HG03575 (cell line): Measurements from ENCODE around the gene RAPGEFL1.
"Not testable (repeated sequence)": the region's sequence is repeated elsewhere in the genome, so short reads cannot be mapped to it uniquely, and the experiment has no call there.

Experiments used
- ATAC-seq: cut with Tn5 transposase; IDR thresholded peaks from one replicate; pipeline ENCODE4 v1.9.1; 2021; ENCODE audit not compliant: unreplicated experiment, insufficient number of reproducible peaks, low FRiP score; ENCODE audit errors: extremely low read depth

RAPGEFL1 gene, protein sequence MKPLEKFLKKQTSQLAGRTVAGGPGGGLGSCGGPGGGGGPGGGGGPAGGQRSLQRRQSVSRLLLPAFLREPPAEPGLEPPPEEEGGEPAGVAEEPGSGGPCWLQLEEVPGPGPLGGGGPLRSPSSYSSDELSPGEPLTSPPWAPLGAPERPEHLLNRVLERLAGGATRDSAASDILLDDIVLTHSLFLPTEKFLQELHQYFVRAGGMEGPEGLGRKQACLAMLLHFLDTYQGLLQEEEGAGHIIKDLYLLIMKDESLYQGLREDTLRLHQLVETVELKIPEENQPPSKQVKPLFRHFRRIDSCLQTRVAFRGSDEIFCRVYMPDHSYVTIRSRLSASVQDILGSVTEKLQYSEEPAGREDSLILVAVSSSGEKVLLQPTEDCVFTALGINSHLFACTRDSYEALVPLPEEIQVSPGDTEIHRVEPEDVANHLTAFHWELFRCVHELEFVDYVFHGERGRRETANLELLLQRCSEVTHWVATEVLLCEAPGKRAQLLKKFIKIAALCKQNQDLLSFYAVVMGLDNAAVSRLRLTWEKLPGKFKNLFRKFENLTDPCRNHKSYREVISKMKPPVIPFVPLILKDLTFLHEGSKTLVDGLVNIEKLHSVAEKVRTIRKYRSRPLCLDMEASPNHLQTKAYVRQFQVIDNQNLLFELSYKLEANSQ

DNA sequence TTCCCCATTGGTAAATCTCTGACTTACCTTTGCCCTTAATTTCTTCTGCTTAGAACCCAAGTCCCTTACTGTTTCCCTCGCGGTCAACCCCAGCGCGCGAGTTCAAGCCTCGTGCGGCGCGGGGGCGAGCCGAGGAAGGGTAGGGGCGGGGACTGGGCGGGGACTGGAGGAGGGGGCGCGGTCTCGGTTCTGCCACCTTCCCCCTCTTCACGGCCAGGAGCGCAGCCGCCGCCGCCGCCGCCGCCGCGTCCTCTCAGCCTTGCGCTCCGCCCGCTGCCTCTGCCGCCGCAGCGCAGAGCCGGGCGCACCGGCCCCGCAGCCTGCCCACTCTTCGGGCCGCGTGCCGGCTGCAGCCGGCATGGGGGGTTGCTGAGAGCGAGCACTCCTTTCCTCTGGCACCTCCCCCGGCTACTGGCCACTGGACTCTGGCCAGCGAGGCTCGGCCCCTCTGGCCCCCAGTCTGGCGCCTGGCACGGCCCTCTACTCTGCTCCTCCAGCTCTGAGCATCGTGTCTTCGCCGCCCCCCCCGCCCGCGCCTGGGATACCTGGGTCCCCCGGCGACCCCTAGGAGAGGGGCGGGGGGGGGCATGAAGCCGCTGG lies at the start of gene RAPGEFL1:
Gene RAPGEFL1 (plus strand): TSS at position 196 of the 600 bp plus-strand sequence. CDS start 392 bp downstream, at position 588.
- no peak for ATAC-seq

DNA sequence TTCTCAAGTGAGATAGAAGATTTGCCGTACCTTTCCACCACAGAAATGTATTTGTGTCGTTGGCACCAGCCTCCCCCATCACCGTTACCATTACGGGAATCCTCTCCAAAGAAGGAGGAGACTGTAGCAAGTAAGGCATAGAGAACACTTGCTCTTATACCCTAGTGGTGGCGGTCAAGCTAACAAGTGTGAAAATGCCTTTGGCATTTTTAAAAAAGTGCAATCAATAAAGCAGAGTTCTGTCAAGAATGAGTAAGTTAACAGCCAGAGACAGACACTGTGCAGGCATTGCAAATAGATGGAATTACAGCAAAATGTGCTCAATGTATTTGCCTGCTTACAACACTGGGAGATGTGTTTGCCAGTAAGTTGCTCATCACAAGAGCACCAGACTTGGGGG lies 47.8 kb upstream of the RAPGEFL1 start:
- ATAC-seq = no peak

DNA sequence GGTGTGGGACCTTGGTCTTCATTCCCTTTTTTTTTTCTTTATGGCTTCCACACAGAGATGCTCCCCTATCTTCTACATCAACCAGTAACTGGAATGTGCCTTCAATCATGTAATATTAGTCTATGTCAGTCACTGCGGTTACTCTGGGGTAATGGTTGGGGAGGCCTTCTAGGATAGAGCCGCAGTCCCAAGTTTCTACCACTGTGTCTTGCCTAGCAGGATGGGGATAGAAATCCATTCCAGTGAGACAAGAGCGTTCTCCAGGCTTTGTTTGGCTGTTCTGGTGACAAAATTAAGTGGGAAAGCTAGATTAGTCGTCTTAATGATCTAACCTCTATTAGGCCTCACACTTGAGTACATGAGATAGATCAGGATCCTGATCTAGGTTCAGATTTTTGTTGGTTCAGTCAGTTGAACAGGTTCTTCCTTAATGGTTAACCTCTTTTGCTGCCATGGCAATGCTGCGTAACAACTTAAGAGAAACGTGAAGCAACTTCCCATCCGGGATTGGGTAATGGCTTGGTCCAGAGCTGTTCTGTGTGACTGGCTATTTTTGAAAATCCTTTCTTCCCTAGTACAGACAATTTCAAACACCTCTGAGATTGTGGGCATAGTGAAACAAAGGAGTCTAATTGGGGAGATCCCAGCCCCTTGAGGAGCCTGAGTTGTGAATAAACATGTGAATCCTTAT lies 46.8 kb upstream of the RAPGEFL1 start:
- ATAC-seq = no peak

DNA sequence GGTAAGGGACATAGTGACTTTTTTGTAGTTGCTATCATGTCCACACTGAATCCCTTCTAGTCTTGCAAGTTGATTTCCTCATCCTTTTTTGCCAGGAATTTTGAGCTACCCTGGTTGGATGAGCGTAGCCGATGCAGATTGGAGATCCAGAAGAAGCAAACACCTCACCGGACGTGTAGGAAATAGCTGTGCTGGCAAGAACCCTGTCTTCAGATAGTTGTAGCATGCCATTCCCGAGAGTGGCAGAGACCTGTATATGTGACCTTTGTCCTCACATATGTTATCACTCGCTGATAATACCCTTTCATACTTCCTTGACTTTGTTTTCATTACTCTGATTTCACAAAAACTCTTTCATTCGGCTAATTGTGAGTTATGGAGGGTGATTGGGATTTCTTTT lies 43.1 kb upstream of the RAPGEFL1 start:
- no peak for ATAC-seq

DNA sequence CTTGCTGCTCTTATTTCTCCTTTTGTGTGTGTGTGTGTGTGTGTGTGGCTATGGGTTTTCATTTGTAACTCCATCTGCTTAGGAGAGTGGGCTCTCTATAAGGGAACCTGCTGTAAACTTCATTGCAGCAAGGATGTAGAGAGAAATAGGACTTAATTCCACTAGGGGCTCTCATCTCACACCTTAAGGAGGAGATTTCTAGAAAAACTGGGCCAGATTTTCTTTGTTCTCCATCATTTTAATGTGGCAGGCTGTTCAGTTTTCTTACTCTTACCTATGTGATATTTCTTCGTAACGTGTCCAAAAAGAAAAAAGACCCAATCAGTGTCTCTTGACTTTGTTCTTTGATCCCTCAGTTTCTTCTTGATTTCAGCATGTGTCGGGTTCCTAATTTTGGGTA lies 41.5 kb upstream of the RAPGEFL1 start:
- ATAC-seq = no peak

DNA sequence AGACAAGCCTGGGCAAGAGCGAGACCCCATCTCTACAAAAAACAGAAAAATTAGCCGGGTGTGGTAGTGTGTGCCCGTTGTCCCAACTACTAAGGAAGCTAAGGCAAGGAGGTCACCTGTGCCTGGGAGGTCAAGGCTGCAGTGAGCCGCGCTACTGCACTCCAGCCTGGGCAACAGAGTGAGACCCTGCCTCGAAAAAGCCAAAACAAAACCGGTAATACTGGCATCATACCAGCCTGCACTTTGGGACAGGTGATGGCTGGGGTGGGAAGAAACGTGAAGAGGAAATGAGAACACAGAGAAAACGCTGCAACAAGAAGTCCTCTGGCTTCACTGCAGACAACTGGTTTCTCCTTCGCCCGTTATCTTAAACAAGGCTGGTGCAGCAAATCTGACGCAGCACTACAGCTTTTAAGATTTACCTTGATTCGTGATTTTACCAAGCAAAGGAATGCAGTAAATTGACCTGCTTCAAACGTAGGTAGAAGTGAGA lies 37.7 kb upstream of the RAPGEFL1 start:
- no peak for ATAC-seq

DNA sequence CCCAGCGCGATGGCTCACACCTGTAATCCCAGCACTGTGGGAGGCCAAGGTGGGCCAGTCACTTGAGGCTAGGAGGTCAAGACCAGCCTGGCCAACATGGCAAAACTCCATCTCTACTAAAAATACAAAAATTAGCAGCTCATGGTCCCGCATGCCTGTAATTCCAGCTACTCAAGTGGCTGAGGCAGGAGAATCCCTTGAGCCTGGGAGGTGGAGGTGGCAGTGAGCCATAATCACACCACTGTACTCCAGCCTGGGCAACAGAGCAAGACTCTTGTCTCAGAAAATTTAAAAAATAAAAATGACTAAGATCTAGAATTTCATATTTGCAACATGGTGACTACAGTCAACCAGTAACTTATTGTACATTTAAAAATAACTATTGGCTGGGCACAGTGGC lies 34.1 kb upstream of the RAPGEFL1 start:
- not testable (repeated sequence) for ATAC-seq

DNA sequence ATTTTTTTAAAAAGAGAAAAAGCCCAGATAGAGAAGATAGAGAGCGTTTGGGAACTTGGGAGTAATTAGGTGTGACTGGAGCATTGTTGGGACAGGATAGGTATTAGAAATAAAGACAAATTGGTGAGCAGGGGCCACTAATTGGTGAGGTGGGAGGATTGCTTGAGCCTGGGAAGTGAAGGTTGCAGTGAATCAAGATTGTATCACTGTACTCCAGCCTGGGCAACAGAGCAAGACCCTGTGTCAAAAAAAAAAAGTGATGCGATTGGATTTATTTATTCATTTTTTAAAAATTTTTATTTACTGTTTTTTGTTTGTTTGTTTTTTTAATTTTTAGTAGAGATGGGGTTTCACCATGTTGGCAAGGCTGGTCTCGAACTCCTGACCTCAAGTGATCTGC lies 31.8 kb upstream of the RAPGEFL1 start:
- no peak for ATAC-seq

DNA sequence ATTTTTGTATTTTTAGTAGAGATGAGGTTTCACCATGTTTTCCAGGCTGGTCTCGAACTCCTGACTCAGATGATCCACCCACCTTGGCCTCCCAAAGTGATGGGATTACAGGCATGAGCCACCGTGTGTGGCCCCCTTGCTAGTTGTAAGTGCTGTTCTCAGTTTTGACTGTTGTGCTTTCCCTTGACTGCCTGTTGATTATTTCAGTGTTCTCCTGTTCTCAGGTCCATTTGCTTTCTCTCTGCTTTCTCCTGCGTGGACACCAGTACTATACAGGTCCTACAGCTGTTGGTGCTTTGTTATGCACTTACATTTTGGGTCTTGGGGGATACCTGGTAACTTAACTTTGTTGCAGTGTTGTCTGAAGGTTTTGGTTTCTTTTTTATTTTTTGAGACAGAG lies 28.7 kb upstream of the RAPGEFL1 start:
- ATAC-seq = no peak

DNA sequence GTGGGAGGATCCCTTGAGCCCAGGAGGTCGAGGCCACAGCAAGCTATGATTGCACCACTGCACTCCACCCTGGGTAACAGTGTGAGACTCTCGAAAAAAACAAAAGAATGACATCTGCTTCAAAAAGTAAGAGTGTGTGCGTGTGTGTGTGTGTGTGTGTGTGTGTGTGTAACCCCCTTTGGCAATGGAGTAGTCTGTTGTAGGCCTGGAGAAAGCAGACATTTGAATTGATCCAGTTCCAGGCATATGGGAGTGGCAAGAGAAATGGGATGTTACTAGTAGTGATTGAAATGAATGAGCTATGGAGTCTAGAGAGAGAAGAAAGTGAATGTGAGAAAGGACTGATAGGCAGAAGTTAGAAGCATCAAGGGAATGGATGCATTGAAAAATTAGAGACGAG lies 27.0 kb upstream of the RAPGEFL1 start:
- no peak for ATAC-seq

DNA sequence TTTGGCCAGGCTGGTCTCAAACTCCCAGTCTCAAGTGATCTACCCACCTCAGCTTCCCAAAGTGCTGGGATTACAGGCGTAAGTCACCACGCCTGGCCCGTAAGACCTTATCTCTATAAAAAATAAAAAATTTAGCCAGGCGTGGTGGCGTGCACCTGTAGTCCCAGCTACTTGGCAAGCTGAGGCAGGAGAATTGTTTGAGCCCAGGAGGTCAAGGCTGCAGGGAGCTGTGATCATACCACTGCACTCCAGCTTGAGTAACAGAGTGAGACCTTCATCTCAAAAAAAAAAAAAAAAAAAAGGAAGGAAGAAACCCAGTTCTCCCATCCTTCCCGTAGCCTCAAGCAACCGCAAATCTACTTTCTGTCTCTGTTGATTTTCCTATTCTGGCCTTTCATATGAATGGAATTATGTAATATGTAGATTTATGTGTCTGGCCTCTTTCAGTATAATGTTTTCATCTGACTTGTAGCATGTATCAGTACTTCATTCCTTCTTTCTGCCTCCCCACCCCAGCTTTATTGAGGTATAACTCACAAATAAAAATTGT lies 25.8 kb upstream of the RAPGEFL1 start:
- ATAC-seq = no peak

DNA sequence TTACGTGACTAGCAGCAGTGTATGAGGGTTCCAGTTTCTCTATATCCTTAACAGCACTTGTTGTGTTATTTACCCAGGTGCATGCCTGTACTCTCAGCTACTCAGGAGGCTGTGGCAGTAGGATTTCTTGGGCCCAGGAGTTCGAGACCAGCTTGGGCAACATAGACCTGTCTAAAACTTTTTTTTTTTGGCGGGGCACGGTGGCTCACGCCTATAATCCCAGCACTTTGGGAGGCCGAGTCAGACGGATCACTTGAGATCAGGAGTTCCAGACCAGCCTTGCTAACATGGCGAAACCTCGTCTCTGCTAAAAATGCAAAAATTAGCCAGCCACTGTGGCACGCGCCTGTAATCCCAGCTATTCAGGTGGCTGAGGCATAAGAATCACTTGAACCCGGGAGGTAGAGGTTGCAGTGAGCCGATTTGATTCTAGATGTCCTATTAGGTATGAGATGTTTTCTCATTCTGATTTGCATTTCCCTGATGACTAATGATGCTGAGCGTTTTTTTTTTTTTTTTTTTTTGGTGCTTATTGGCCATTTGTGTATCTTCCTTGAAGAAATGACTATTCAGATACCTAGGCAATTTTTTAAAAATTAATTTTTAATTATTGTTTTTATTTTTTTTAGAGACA lies 23.6 kb upstream of the RAPGEFL1 start:
- ATAC-seq = no peak

DNA sequence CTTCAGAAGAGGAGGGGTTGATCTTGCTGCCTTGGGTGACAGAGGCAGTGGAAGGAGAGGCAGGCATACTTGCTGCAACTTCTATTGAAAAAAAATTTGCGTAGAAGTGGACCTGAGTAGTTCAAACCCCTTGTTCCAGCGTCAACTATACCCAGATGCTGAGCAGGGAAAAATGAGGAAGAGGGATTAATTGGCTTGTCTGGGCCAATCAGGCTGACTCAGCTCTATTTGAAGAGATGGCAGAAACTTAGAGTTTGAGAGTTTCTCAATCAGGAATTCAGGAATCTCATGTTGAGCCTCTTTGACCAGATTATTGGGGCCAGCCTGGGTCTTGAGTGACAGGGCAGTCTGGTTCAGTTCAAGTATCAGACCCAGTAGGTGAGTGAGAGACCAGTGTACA lies 19.3 kb upstream of the RAPGEFL1 start:
- ATAC-seq = no peak

DNA sequence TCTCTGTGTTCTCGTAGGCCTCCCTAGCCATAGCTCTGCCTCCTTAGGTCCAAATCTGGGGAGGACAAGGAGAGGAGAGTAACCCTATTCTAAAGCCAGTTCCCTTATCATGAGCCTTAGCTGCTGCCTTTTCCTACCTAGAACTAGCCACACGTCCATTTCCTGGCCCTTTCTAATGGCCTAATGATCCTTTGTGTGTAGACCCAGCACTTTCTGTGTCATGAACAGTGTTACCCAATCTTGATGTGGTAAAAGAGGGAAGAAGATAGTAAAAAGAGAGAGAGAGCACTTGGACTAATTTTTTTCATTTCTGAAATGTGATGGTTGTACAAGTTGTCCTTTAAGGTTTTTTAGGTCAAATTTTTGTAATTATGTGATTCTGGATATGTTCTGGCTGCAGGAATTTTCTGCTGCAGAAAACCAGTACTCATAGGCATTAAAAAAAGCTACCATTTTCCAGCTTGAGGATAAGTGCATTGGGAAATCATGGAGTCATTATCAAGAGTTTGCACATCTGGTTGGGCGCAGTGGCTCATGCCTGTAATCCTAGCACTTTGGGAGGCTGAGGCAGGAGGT lies 18.7 kb upstream of the RAPGEFL1 start:
- no peak for ATAC-seq

DNA sequence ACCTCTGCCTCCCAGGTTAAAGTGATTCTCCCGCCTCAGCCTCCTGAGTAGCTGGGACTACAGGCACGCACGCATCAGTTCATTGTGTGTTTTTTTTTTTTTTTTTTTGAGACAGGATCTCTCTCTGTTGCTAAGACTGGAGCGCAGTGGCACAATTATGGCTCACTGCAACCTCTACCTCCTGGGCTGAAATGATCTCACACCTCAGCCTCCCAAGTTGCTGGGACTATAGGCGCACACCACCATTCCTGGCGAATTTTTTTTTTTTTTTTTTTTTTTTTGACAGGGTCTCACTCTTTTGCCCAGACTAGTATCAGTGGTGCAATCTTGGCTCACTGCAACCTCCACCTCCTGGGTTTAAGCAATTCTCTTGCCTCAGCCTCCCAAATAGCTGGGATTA lies 17.8 kb upstream of the RAPGEFL1 start:
- ATAC-seq = no peak

DNA sequence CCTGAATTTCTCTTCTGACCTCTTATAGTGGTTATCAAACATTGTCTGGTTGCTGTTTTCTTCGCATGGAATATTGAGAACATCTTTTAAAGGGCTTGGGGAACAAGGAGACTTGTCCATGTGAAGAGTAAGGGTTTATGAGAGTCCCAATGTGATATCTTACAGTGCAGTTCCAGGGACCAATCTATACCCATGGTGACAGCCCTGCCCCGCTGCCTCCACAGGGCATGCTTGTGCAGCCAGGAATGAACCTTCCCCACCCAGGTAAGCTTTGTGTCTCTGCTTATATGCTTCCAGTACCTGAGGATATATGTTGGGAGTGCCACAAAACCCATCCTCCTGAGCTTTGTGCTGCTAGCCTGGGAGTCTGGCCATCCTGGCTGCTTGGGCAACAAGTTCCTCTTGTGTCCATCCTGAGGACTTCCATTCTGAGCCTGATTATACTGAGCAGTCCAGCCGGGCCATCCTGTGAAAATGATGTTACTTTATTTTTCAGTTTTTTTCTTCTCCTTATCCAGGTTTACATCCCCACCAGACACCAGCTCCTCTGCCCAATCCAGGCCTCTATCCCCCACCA lies 9.5 kb upstream of the RAPGEFL1 start:
- no peak for ATAC-seq

DNA sequence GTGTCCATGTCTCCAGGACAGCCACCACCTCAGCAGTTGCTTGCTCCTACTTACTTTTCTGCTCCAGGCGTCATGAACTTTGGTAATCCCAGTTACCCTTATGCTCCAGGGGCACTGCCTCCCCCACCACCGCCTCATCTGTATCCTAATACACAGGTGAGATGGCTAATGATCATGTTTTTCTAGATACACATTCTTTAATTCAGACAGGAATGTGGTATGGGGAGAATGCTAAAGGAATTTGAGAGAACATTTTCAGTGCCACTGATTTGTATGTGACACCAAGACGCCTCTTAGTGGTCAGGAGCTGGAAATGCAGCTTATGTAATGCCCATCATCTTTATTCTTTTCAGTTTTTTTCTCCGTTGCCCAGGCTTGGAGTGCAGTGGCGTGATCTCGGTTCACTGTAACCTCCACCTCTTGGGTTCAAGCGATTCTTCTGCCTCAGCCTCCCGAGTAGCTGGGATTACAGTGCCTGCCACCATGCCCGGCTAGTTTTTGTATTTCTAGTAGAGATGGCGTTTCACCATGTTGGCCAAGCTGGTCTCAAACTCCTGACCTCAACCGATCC lies 8.9 kb upstream of the RAPGEFL1 start:
- ATAC-seq = no peak

DNA sequence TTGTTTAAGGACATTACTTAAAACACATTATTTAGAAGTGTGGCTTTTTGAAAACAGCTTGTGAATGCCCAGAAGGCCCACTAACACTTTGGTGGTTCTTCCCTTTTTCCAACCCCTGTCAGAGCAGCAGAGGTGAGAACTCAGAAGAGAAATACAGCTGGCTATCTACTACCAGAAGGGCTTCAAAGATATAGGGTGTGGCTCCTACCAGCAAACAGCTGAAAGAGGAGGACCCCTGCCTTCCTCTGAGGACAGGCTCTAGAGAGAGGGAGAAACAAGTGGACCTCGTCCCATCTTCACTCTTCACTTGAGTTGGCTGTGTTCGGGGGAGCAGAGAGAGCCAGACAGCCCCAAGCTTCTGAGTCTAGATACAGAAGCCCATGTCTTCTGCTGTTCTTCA lies 6.9 kb upstream of the RAPGEFL1 start:
- ATAC-seq = no peak
